ENCODE measurements around the gene SUOX. TPM values are rescaled to one million over a fixed set of nuclear protein-coding genes. Genes with fewer than 3 reads are reported as not detected.
"Not testable (repeated sequence)": the region's sequence is repeated elsewhere in the genome, so short reads cannot be mapped to it uniquely, and the experiment has no call there.

Gene SUOX
- total RNA-seq, 2 experiments from 2014 or later = 5.8 to 6.8 TPM

- H3K27ac Mint-ChIP-seq = peak within 1 kb of the TSS; percentile 96
These were observed 44.7 kb downstream of the SUOX start, which contains the start of gene RPS26 for GRCh38 chr12:56041552-56042429. Gene RPS26 (plus strand): TSS chr12:56041918. CDS start chr12:56042167, 249 bp downstream.

GRCh38 chr12:56042430-56042813 lies 45.3 kb downstream of the SUOX start:
- peak overlapping the region; percentile 96 for H3K27ac Mint-ChIP-seq
- H3K4me1 Mint-ChIP-seq (ENCODE audit: low read depth) = peaks cover 50% of the 10 kb centered on the region

More at GRCh38 chr12:56041552-56042429, 44.7 kb downstream of the SUOX start, which contains the start of gene RPS26:
- CTCF ChIA-PET = interaction anchor here (0.7 to 5.2 kb wide), 19 partner anchors 9 to 303 kb away, joined by 3 to 109 read pairs (median 6); partner anchors contain the start of genes ORMDL2, RAB5B, RPL41 and SUOX
- ATAC-seq (peak; percentile 91), DNase-seq (peak; percentile 97)
- no peaks in the 10 kb centered on the region for H3K27me3 Mint-ChIP-seq (ENCODE audit: low read depth)
- POLR2A ChIA-PET = interaction anchor here (0.9 to 1.2 kb wide), 3 partner anchors 46 to 87 kb away, joined by 3 to 6 read pairs (median 3); partner anchors contain the start of gene ESYT1
- peak within 1 kb of the TSS; percentile 96 for H3K4me3 Mint-ChIP-seq
- peaks cover 50% of the 10 kb centered on the region for H3K4me1 Mint-ChIP-seq (ENCODE audit: low read depth)
- H3K9me3 Mint-ChIP-seq (ENCODE audit: insufficient read depth) = no peaks in the 10 kb centered on the region
- H3K36me3 Mint-ChIP-seq (ENCODE audit: low read depth) = peaks cover 47% of the 10 kb centered on the region

GRCh38 chr12:56042843-56043242 lies 45.8 kb downstream of the SUOX start:
- CTCF ChIA-PET = no interaction called here
- no peaks in the 10 kb centered on the region for H3K27me3 Mint-ChIP-seq (ENCODE audit: low read depth)
- H3K9me3 Mint-ChIP-seq (ENCODE audit: insufficient read depth) = no peaks in the 10 kb centered on the region
- POLR2A ChIA-PET = interaction anchor here (2.5 kb wide), 1 partner anchor 74 kb away, joined by 10 read pairs; the partner anchor contains the start of gene RPL41
- ATAC-seq (no peak), DNase-seq (no peak)
- H3K27ac Mint-ChIP-seq = peak overlapping the region; percentile 96
- peaks cover 44% of the 10 kb centered on the region for H3K36me3 Mint-ChIP-seq (ENCODE audit: low read depth)
- peaks cover 46% of the 10 kb centered on the region for H3K4me1 Mint-ChIP-seq (ENCODE audit: low read depth)
- peak overlapping the region; percentile 96 for H3K4me3 Mint-ChIP-seq

More at GRCh38 chr12:56042430-56042813, 45.3 kb downstream of the SUOX start:
- peaks cover 44% of the 10 kb centered on the region for H3K36me3 Mint-ChIP-seq (ENCODE audit: low read depth)
- peak overlapping the region; percentile 96 for H3K4me3 Mint-ChIP-seq
- POLR2A ChIA-PET; DNase-seq; H3K9me3 Mint-ChIP-seq (ENCODE audit: insufficient read depth); ATAC-seq; CTCF ChIA-PET; H3K27me3 Mint-ChIP-seq (ENCODE audit: low read depth): not testable (repeated sequence)

- no peak for ATAC-seq
- H3K27ac Mint-ChIP-seq = peak overlapping the region; percentile 25
- no peaks in the 10 kb centered on the region for H3K9me3 Mint-ChIP-seq (ENCODE audit: insufficient read depth)
- peaks cover 26% of the 10 kb centered on the region for H3K4me1 Mint-ChIP-seq (ENCODE audit: low read depth)
- no peak for DNase-seq
- peaks cover 36% of the 10 kb centered on the region for H3K36me3 Mint-ChIP-seq (ENCODE audit: low read depth)
- H3K27me3 Mint-ChIP-seq (ENCODE audit: low read depth) = no peaks in the 10 kb centered on the region
- no peak overlapping the region for H3K4me3 Mint-ChIP-seq
- ChIA-PET CTCF (interaction anchor here (0.6 to 5.3 kb wide), 18 partner anchors 10 to 418 kb away, joined by 3 to 88 read pairs (median 6); partner anchors contain the start of genes DNAJC14, ERBB3, IKZF4 and PA2G4), POLR2A (interaction anchor here (1.7 to 4.5 kb wide), 2 partner anchors 57 to 79 kb away, joined by 4 to 34 read pairs; partner anchors contain the start of gene PA2G4)
These were observed 49.1 kb downstream of the SUOX start for GRCh38 chr12:56046027-56046780.

- H3K4me1 Mint-ChIP-seq (ENCODE audit: low read depth) = peaks cover 9% of the 10 kb centered on the region
- CTCF ChIA-PET = interaction anchor here (1.0 to 1.5 kb wide), 2 partner anchors 32 to 315 kb away, joined by 3 to 4 read pairs; no protein-coding TSS in a partner anchor
These were observed 56.4 kb downstream of the SUOX start for GRCh38 chr12:56053407-56053893.

More at GRCh38 chr12:56053407-56053893, 56.4 kb downstream of the SUOX start:
- no peak overlapping the region for H3K4me3 Mint-ChIP-seq
- POLR2A ChIA-PET = no interaction called here
- H3K36me3 Mint-ChIP-seq (ENCODE audit: low read depth) = no peaks in the 10 kb centered on the region
- H3K27ac Mint-ChIP-seq = no peak overlapping the region
- ATAC-seq (no peak), DNase-seq (no peak)
- H3K9me3 Mint-ChIP-seq (ENCODE audit: insufficient read depth) = peaks cover 4% of the 10 kb centered on the region
- H3K27me3 Mint-ChIP-seq (ENCODE audit: low read depth) = peaks cover 3% of the 10 kb centered on the region

Other genes starting within 250 kb of the SUOX start
- gene SARNP, start 179.6 kb upstream of the SUOX start, total RNA-seq = 10 to 100 TPM; 91.1 to 94.8 TPM
- 10 to 100 TPM; 55.2 to 57.9 TPM for gene ORMDL2, start 179.2 kb upstream of the SUOX start, total RNA-seq
- 10 to 100 TPM; 31.1 to 34.9 TPM for gene DNAJC14, start 167.7 kb upstream of the SUOX start, total RNA-seq
- not detected for gene MMP19, start 154.3 kb upstream of the SUOX start, total RNA-seq
- 10 to 100 TPM; 51.6 to 52.2 TPM for gene PYM1, start 69.4 kb upstream of the SUOX start, total RNA-seq
- 100 to 1,000 TPM; 541 to 575 TPM for gene DGKA, start 66.1 kb upstream of the SUOX start, total RNA-seq
- under 1 TPM; 0.10 to 0.55 TPM for gene PMEL, start 31.2 kb upstream of the SUOX start, total RNA-seq
- 100 to 1,000 TPM; 128 to 130 TPM for gene CDK2, start 30.4 kb upstream of the SUOX start, total RNA-seq
- gene RAB5B, start 23.2 kb upstream of the SUOX start, total RNA-seq = 10 to 100 TPM; 51.9 to 52.9 TPM
- 10 to 100 TPM; 19.9 to 20.7 TPM for gene IKZF4, start 23.8 kb downstream of the SUOX start, total RNA-seq
- gene RPS26, start 44.6 kb downstream of the SUOX start, total RNA-seq = 10 to 100 TPM; 25.2 to 27.2 TPM
- 1 to 10 TPM; 5.4 to 5.9 TPM for gene ERBB3, start 82.9 kb downstream of the SUOX start, total RNA-seq
- gene PA2G4, start 107.3 kb downstream of the SUOX start, total RNA-seq = 100 to 1,000 TPM; 316 to 323 TPM
- 1,000 to 10,000 TPM; 3,845 to 4,046 TPM for gene RPL41, start 119.4 kb downstream of the SUOX start, total RNA-seq
- 10 to 100 TPM in 1 of 2 experiments, 1 to 10 TPM in 1; 9.1 to 10.6 TPM for gene ZC3H10, start 121.0 kb downstream of the SUOX start, total RNA-seq
- 100 to 1,000 TPM; 317 to 333 TPM for gene ESYT1, start 131.0 kb downstream of the SUOX start, total RNA-seq
- gene MYL6B, start 155.3 kb downstream of the SUOX start, total RNA-seq = 10 to 100 TPM; 60.0 to 60.7 TPM
- 1,000 to 10,000 TPM; 1,527 to 1,542 TPM for gene MYL6, start 161.1 kb downstream of the SUOX start, total RNA-seq
- gene SMARCC2, start 192.2 kb downstream of the SUOX start, total RNA-seq = 100 to 1,000 TPM; 144 to 154 TPM
- gene RNF41, start 224.6 kb downstream of the SUOX start, total RNA-seq = 10 to 100 TPM; 27.9 to 32.9 TPM
- 10 to 100 TPM; 64.3 to 69.5 TPM for gene NABP2, start 227.1 kb downstream of the SUOX start, total RNA-seq
- under 1 TPM in 1 of 2 experiments, not detected in 1; 0.52 TPM for gene SLC39A5, start 232.8 kb downstream of the SUOX start, total RNA-seq

Data from activated CD8-positive, alpha-beta T cell treated with anti-CD3 and anti-CD28 coated beads, Interleukin-2, amount 10 ng/mL, durations not matched to agents 7 days and 5 days (primary cell).